H1 (cell line): ENCODE data around the gene DESI1. TPM values are rescaled to one million over a fixed set of nuclear protein-coding genes. Genes with fewer than 3 reads are reported as not detected.

Experiments used
- CTCF ChIA-PET: fragments of 300-600 bp; sonication (Branson Sonifier 250); formaldehyde crosslinking; loops from one replicate; lab custom pipeline; 2021; ENCODE audit not compliant: partially characterized antibody; lab: Charles Lee
- POLR2A ChIA-PET: fragments of 300-600 bp; sonication (Branson Sonifier 250); formaldehyde crosslinking; loops from one replicate; lab custom pipeline; 2021; ENCODE audit warnings: inconsistent platforms; ENCODE audit not compliant: partially characterized antibody; lab: Charles Lee
- DNase-seq, 2 experiments: peaks; one replicate each; pipeline versions ENCODE4 v3.0.0 to v3.0.0-alpha.2; 2010 to 2022; ENCODE audit warnings: low spot score in 2 of 2, low read depth in 1 of 2, mixed read lengths in 1 of 2
- FAIRE-seq: peaks from 2 replicates; lab custom pipeline; 2011; peaks lifted over from hg19 to GRCh38; lab: Jason Lieb, UNC
- H2AFZ ChIP-seq: 2 replicates; pipeline ENCODE4 v1.8.1; 2012; ENCODE audit warnings: low read length, inconsistent platforms
- H2AK5ac ChIP-seq: 2 replicates; pipeline ENCODE4 v1.6.1; 2013; ENCODE audit warnings: low read depth, low read length
- H2BK120ac ChIP-seq: replicated peaks from 2 replicates; pipeline ENCODE3; 2013; ENCODE audit warnings: low read depth, low read length, inconsistent platforms
- H2BK12ac ChIP-seq: 2 replicates; pipeline ENCODE4 v1.6.1; 2013; ENCODE audit warnings: low read depth, low read length
- H2BK15ac ChIP-seq: 2 replicates; pipeline ENCODE4 v1.6.1; 2013; ENCODE audit warnings: low read length
- H2BK20ac ChIP-seq: 2 replicates; pipeline ENCODE4 v1.6.1; 2013; ENCODE audit warnings: low read length
- H2BK5ac ChIP-seq: 2 replicates; pipeline ENCODE4 v1.6.1; 2013; ENCODE audit warnings: low read depth, low read length
- H3K14ac ChIP-seq: 2 replicates; pipeline ENCODE4 v1.6.1; 2013; ENCODE audit warnings: inconsistent platforms; ENCODE audit not compliant: insufficient read length
- H3K18ac ChIP-seq: 2 replicates; pipeline ENCODE4 v1.6.1; 2013; ENCODE audit warnings: low read length; ENCODE audit errors: extremely low read depth
- H3K23ac ChIP-seq: 2 replicates; pipeline ENCODE4 v1.6.1; 2013; ENCODE audit warnings: inconsistent platforms; ENCODE audit not compliant: insufficient read length
- H3K23me2 ChIP-seq: 2 replicates; pipeline ENCODE4 v1.6.1; 2013; ENCODE audit warnings: low read depth, low read length
- H3K27ac ChIP-seq: 2 replicates; pipeline ENCODE4 v1.6.1; 2011; ENCODE audit warnings: low read depth, low read length, inconsistent platforms
- H3K27me3 ChIP-seq, 4 experiments: replicated peaks in 1 of 4; 1 replicate in 1 of 4; 2 replicates in 3 of 4; pipeline versions ENCODE4 v1.6.1 to v1.8.1; 2011 to 2013; ENCODE audit warnings: low read length in 3 of 4, mild to moderate bottlenecking in 3 of 4, inconsistent platforms in 2 of 4, mixed read lengths in 2 of 4, moderate library complexity in 1 of 4; ENCODE audit not compliant: control insufficient read depth in 3 of 4, insufficient read depth in 3 of 4; ENCODE audit errors: extremely low read depth in 1 of 4
- H3K36me3 ChIP-seq, 4 experiments: 2 replicates each; pipeline versions ENCODE4 v1.6.1 to v1.8.1; 2011 to 2013; ENCODE audit warnings: mild to moderate bottlenecking in 4 of 4, low read length in 3 of 4, moderate library complexity in 2 of 4, control low read depth in 1 of 4, inconsistent platforms in 1 of 4; ENCODE audit not compliant: insufficient read depth in 4 of 4, control insufficient read depth in 2 of 4
- H3K4ac ChIP-seq: replicated peaks from 2 replicates; pipeline ENCODE3; 2013; ENCODE audit warnings: low read length, low read depth, mixed read lengths, inconsistent platforms; ENCODE audit not compliant: insufficient read length
- H3K4me1 ChIP-seq, 4 experiments: replicated peaks in 1 of 4; 1 replicate in 1 of 4; 2 replicates in 3 of 4; pipeline versions ENCODE4 v1.6.1 to v1.8.1; 2011 to 2013; ENCODE audit warnings: low read length in 3 of 4, inconsistent platforms in 2 of 4, mixed read lengths in 1 of 4; ENCODE audit not compliant: insufficient read depth in 4 of 4, control insufficient read depth in 3 of 4
- H3K4me2 ChIP-seq, 2 experiments: 2 replicates each; pipeline versions ENCODE4 v1.6.1 to v1.8.1; 2011 to 2013; ENCODE audit warnings: low read depth in 2 of 2, low read length in 2 of 2, control low read depth in 1 of 2, inconsistent platforms in 1 of 2, mild to moderate bottlenecking in 1 of 2; ENCODE audit not compliant: insufficient read depth in 1 of 2
- H3K4me3 ChIP-seq, 4 experiments: fragments of 200-600, 300-600 bp in 1 of 4; sonication (generic), shearing (Covaris generic), sonication (Bioruptor Twin) in 1 of 4; 2 replicates each; pipeline versions ENCODE4 v1.5.1 to v1.8.1; 2011 to 2016; ENCODE audit warnings: low read length in 4 of 4, low read depth in 3 of 4, control low read depth in 2 of 4, inconsistent platforms in 2 of 4, mild to moderate bottlenecking in 2 of 4, mixed read lengths in 1 of 4, moderate library complexity in 1 of 4; ENCODE audit not compliant: insufficient read depth in 2 of 4; ENCODE audit errors: extremely low read depth in 1 of 4
- H3K56ac ChIP-seq: replicated peaks from 2 replicates; pipeline ENCODE3; 2013; ENCODE audit warnings: low read depth, mild to moderate bottlenecking, mixed read lengths, low read length, inconsistent platforms; ENCODE audit not compliant: insufficient read length
- H3K79me1 ChIP-seq: 2 replicates; pipeline ENCODE4 v1.6.1; 2013; ENCODE audit warnings: low read depth, low read length, control low read depth
- H3K79me2 ChIP-seq, 2 experiments: 2 replicates each; pipeline versions ENCODE4 v1.6.1 to v1.8.1; 2012 to 2013; ENCODE audit warnings: low read length in 2 of 2, mild to moderate bottlenecking in 2 of 2, inconsistent platforms in 1 of 2; ENCODE audit not compliant: insufficient read depth in 2 of 2, control insufficient read depth in 1 of 2
- H3K9ac ChIP-seq, 4 experiments: replicated peaks in 1 of 4; 1 replicate in 1 of 4; 2 replicates in 3 of 4; pipeline versions ENCODE4 v1.6.1 to v1.8.1; 2011 to 2013; ENCODE audit warnings: low read depth in 3 of 4, low read length in 3 of 4, control low read depth in 2 of 4, mild to moderate bottlenecking in 2 of 4, moderate library complexity in 2 of 4, inconsistent platforms in 1 of 4; ENCODE audit errors: extremely low read depth in 1 of 4
- H3K9me3 ChIP-seq, 2 experiments: 2 replicates each; pipeline versions ENCODE4 v1.6.1 to v1.8.1; 2012 to 2013; ENCODE audit warnings: mild to moderate bottlenecking in 2 of 2, moderate library complexity in 2 of 2, control low read depth in 1 of 2, inconsistent platforms in 1 of 2, low read depth in 1 of 2, low read length in 1 of 2, mixed read lengths in 1 of 2; ENCODE audit not compliant: insufficient read depth in 2 of 2
- H4K20me1 ChIP-seq, 2 experiments: replicated peaks in 1 of 2; 2 replicates each; pipeline versions ENCODE3 to v1.8.1; 2011 to 2013; ENCODE audit warnings: inconsistent platforms in 2 of 2, low read length in 2 of 2, mild to moderate bottlenecking in 1 of 2; ENCODE audit not compliant: insufficient read depth in 2 of 2, control insufficient read depth in 1 of 2
- H4K5ac ChIP-seq: 2 replicates; pipeline ENCODE4 v1.6.1; 2013; ENCODE audit warnings: low read length, low read depth, mixed read lengths, inconsistent platforms; ENCODE audit not compliant: insufficient read length
- H4K8ac ChIP-seq: 2 replicates; pipeline ENCODE4 v1.8.0; 2013; ENCODE audit warnings: mild to moderate bottlenecking, moderate library complexity, low read length, inconsistent platforms; ENCODE audit not compliant: insufficient read depth; ENCODE audit errors: extremely low read depth
- H4K91ac ChIP-seq: replicated peaks from 2 replicates; pipeline ENCODE3; 2013; ENCODE audit warnings: low read length, mixed read lengths, inconsistent platforms; ENCODE audit not compliant: insufficient read length
- SP4 ChIP-seq: IDR thresholded peaks from 2 replicates; pipeline ENCODE4 v1.6.1; 2012; ENCODE audit warnings: low read length, inconsistent platforms
- WGBS, 2 experiments: shearing (Covaris generic) in 1 of 2; methylation state at CpG; one replicate each; pipeline versions ENCODE4 v1.1.6 to v1.1.7; 2013 to 2015; ENCODE audit warnings: low lambda C conversion rate in 2 of 2, mixed read lengths in 2 of 2, inconsistent platforms in 1 of 2, low coverage in 1 of 2, missing lambda C conversion rate in 1 of 2; ENCODE audit not compliant: insufficient replicate concordance in 2 of 2, insufficient coverage in 1 of 2, insufficient read length in 1 of 2; ENCODE audit errors: extremely low coverage in 1 of 2, missing lambda C conversion rate in 1 of 2; 5-methylcytosine and 5-hydroxymethylcytosine counted together
- polyA plus RNA-seq, 7 experiments: library from polyadenylated mRNA; depleted of rRNA in 3 of 7; stranded (reverse) in 5 of 7; unstranded in 2 of 7; fragments of >200 nt in 5 of 7; fragments of 200-250 nt in 2 of 7; gene quantifications; 1 replicate in 5 of 7; 2 replicates in 1 of 7; 4 replicates in 1 of 7; pipeline versions ENCODE4 v1.2.1 to v1.2.3, GENCODE V29; 2011 to 2013; ENCODE audit warnings: missing spikeins in 2 of 7, mixed read lengths in 2 of 7
- total RNA-seq: library from RNA; stranded (reverse); fragmentation: NEBNext Ultra II Directional; extraction: Animal tissue kit (Norgen Biotek cat#: 25700); gene quantifications from 2 replicates; pipeline ENCODE4 v1.2.1, GENCODE V29; 2021

DESI1 gene
- total and polyA plus RNA-seq, 2 of the 8 experiments (the other 6 are each of a cell fraction or from before 2014, with no cell fraction given), result 27.6 to 34.3 TPM

- CTCF ChIA-PET, result interaction anchor here (0.6 to 7.4 kb wide), 5 partner anchors 10 to 47 kb away, joined by 3 to 46 read pairs (median 13); partner anchors contain the start of gene CSDC2
- no peak for TF ChIP-seq SP4
These were observed 69.8 kb downstream of the DESI1 start for GRCh38 chr22:41550952-41551491.

More at GRCh38 chr22:41550952-41551491, 69.8 kb downstream of the DESI1 start:
- no peaks in the 10 kb centered on the region for H3K23me2 ChIP-seq
- no peak overlapping the region for H2AFZ ChIP-seq
- H3K23ac ChIP-seq, result no peak overlapping the region
- no peak overlapping the region for H2AK5ac ChIP-seq
- no peaks in the 10 kb centered on the region for H3K79me1 ChIP-seq
- no peak overlapping the region for H3K14ac ChIP-seq
- H2BK12ac ChIP-seq, result no peak overlapping the region
- no peak overlapping the region for H3K4me2 ChIP-seq
- no peak overlapping the region for H3K27ac ChIP-seq
- no peak overlapping the region for H3K4me3 ChIP-seq
- H3K9ac ChIP-seq, result no peak overlapping the region
- FAIRE-seq (no peak), DNase-seq (no peak)
- H4K91ac ChIP-seq, result no peak overlapping the region
- H2BK120ac ChIP-seq, result no peak overlapping the region
- no peak overlapping the region for H3K56ac ChIP-seq
- peaks cover 0 to 2% (median 0%) of the 10 kb centered on the region in 4 experiments; a peak in 1 of 7 replicates for H3K4me1 ChIP-seq
- no peak overlapping the region for H3K4ac ChIP-seq
- no peaks in the 10 kb centered on the region for H3K27me3 ChIP-seq
- no peaks in the 10 kb centered on the region for H4K20me1 ChIP-seq
- no peak overlapping the region for H4K5ac ChIP-seq
- H4K8ac ChIP-seq, result no peak overlapping the region
- H3K79me2 ChIP-seq, result no peaks in the 10 kb centered on the region
- POLR2A ChIA-PET, result interaction anchor here (1.1 kb wide), 1 partner anchor 11 kb away, joined by 4 read pairs; no protein-coding TSS in a partner anchor
- H3K36me3 ChIP-seq, result no peaks in the 10 kb centered on the region
- H2BK15ac ChIP-seq, result no peak overlapping the region
- no peak overlapping the region for H2BK5ac ChIP-seq
- no peak overlapping the region for H3K18ac ChIP-seq
- no peaks in the 10 kb centered on the region for H3K9me3 ChIP-seq
- WGBS, 2 experiments, result 91% methylated on average over 12 of the region's 12 CpGs; no CpG with 5 or more reads in 1 of the 2 experiments
- no peak overlapping the region for H2BK20ac ChIP-seq
